CD4-positive, alpha-beta T cell treated with Interleukin-17A for 1 hour (primary cell): Measurements from ENCODE around the gene PPP2R3B.
"Not testable (repeated sequence)": the region's sequence is repeated elsewhere in the genome, so short reads cannot be mapped to it uniquely, and the experiment has no call there.

Experiments
- DNase-seq: peaks from one replicate; pipeline ENCODE4 v3.0.0-alpha.2; 2020

PPP2R3B gene

GRCh38 chrX:386768-387575, at the start of gene PPP2R3B:
Gene PPP2R3B, minus strand, starts transcription at chrX:386907. Its CDS starts 216 bp downstream, at chrX:386691.
- DNase-seq, result peak; percentile 99

- DNase-seq, result no peak
Measured at GRCh38 chrX:435536-436122, 48.9 kb upstream of the PPP2R3B start.

- DNase-seq, result no peak
Measured at GRCh38 chrX:434946-435345, 48.2 kb upstream of the PPP2R3B start.

- DNase-seq, result no peak
Measured at GRCh38 chrX:433771-434170, 47.1 kb upstream of the PPP2R3B start.

- not testable (repeated sequence) for DNase-seq
Measured at GRCh38 chrX:432666-433065, 46.0 kb upstream of the PPP2R3B start.

- DNase-seq, result no peak
Measured at GRCh38 chrX:431492-432111, 44.9 kb upstream of the PPP2R3B start.

GRCh38 chrX:431056-431455, 44.3 kb upstream of the PPP2R3B start:
- no peak for DNase-seq

GRCh38 chrX:429266-429825, 42.6 kb upstream of the PPP2R3B start:
- no peak for DNase-seq

GRCh38 chrX:427812-428725, 41.4 kb upstream of the PPP2R3B start:
- DNase-seq, result no peak

- no peak for DNase-seq
Measured at GRCh38 chrX:426881-427280, 40.2 kb upstream of the PPP2R3B start.

- no peak for DNase-seq
Measured at GRCh38 chrX:425056-425455, 38.3 kb upstream of the PPP2R3B start.

- DNase-seq, result no peak
Measured at GRCh38 chrX:421646-422391, 35.1 kb upstream of the PPP2R3B start.

- no peak for DNase-seq
Measured at GRCh38 chrX:420496-421223, 34.0 kb upstream of the PPP2R3B start.

- DNase-seq, result no peak
Measured at GRCh38 chrX:418927-419729, 32.4 kb upstream of the PPP2R3B start.

- DNase-seq, result not testable (repeated sequence)
Measured at GRCh38 chrX:415498-415897, 28.8 kb upstream of the PPP2R3B start.

GRCh38 chrX:413322-414201, 26.9 kb upstream of the PPP2R3B start:
- no peak for DNase-seq

- no peak for DNase-seq
Measured at GRCh38 chrX:410296-410695, 23.6 kb upstream of the PPP2R3B start.

GRCh38 chrX:405149-405548, 18.4 kb upstream of the PPP2R3B start:
- no peak for DNase-seq

GRCh38 chrX:404656-405055, 17.9 kb upstream of the PPP2R3B start:
- DNase-seq, result no peak
